Testis (tissue), 2 donors: ENCODE measurements around the gene ORC6.

ENCODE experiments used
- POLR2A ChIP-seq: fragments of 450-650 bp; IDR thresholded peaks from one replicate; pipeline ENCODE4 v1.6.1; 2017; ENCODE audit warnings: antibody characterized with exemption, mild to moderate bottlenecking, moderate library complexity
- TF ChIP-seq, protein P1 (sequence below), 3 experiments: fragments of 450-650 bp in 2 of 3; fragments of 200-600 bp in 1 of 3; sonication (generic) in 1 of 3; IDR thresholded peaks; one replicate each; pipeline ENCODE4 v1.5.1; 2016 to 2019; ENCODE audit warnings: antibody characterized with exemption in 3 of 3, mild to moderate bottlenecking in 2 of 3, moderate library complexity in 1 of 3

DNA sequence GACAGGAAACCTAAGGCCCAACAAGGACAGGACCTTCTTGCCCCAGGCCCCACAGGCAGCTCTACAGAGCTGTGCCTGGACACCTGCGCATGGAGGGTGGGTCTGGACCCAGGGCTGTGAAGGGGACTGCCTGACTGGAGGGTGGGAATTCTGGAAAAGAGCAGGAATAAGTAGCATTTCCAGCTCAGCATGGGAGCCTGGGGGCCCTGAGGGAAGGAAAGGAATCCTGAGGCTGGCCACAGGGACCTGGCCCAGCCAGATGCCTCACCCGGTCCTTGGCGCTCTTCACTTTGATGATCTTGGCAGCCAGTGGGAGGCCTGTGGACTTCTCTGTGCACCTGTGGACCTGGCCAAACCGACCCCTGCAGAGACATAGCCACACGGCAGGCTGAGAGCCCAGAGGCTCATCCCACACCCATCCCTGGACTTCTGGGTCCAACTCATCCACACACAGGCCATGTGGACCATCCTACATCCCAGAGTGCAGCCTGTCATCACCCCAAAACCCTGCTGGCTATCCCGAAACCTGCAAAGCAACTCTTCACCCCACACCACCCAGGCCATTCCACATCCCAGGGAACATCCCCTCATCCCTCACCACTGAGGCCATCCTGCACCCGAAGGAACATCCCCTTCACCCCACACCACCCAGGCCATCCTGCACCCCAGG lies 40.0 kb downstream of the ORC6 start:
- TF ChIP-seq, protein P1, sequence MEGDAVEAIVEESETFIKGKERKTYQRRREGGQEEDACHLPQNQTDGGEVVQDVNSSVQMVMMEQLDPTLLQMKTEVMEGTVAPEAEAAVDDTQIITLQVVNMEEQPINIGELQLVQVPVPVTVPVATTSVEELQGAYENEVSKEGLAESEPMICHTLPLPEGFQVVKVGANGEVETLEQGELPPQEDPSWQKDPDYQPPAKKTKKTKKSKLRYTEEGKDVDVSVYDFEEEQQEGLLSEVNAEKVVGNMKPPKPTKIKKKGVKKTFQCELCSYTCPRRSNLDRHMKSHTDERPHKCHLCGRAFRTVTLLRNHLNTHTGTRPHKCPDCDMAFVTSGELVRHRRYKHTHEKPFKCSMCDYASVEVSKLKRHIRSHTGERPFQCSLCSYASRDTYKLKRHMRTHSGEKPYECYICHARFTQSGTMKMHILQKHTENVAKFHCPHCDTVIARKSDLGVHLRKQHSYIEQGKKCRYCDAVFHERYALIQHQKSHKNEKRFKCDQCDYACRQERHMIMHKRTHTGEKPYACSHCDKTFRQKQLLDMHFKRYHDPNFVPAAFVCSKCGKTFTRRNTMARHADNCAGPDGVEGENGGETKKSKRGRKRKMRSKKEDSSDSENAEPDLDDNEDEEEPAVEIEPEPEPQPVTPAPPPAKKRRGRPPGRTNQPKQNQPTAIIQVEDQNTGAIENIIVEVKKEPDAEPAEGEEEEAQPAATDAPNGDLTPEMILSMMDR (IDR thresholded peaks at IDR 0.05), result no peak
- TF ChIP-seq POLR2A, result no peak
